T-helper 9 cell (primary cell): Measurements from ENCODE around the gene ZNF263.

Source experiments
- DNase-seq: peaks from one replicate; pipeline ENCODE4 v3.0.0-alpha.2; 2020
- total RNA-seq, 2 donors: gene quantifications; one replicate each; lab custom pipeline; 2026; lab: John Stamatoyannopoulos, UW

Gene ZNF263
- total RNA-seq = 27.5 to 46.2 reads per million in 2 donors

DNA sequence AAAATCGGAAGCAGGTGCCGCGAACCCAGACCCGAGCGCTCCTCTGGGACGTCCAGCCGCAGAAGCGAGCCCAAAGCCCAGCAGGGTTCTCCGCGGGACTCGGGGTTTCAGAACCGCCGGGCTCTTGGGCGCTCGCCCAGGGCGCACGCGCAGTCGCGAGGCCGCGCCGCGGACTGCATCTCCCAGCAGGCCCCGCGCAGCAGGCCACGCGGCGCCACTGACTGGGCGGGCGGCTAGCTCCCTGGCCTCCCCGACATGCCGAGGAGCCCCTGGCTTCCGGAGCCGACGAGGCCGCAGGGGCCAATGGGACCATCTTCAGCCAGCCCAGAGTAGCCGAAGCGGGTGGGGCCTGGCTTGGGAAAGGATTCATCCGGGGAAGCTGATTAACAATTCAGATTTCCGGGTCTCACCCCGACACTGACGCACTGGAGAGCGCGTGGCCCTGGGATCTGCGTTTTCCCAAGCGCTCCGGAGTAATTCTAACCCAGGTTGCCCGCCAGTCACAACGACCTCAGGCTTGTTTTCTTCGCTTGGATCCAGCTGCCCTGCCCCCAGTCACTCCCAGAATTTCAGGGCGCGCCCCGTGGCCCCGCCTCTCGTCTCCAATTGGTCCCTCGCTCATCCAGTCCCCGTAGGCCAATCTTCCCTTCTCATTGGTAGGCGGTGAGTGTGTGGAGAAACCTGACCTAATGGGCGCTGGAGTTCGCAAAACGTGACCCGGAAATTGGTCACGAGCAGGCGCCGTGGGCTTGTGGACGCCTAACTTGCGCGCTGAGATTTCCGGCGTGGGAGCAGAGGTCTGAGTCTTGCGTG is at the start of gene ZNF263:
Gene ZNF263 (plus strand): TSS at position 762 of the 813 bp plus-strand sequence. CDS start 328 bp downstream, outside the sequence.
- peak; percentile 83 for DNase-seq

DNA sequence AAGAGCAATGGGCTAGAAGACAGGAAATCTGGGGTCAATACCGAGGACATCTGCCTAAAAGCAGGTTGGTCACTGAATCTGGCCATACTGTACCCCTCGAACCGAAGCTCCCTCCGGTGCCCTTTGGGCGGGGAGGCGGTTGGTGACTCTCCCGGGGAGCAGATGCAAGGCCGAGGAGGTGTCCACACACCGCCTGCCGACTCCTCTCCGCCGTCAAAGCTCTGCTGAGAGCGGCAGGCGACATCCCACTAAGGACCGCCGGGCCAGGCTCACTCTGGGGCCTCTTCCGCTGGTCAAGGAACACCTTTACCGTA is 48.8 kb upstream of the ZNF263 start:
- peak; percentile 5 for DNase-seq

DNA sequence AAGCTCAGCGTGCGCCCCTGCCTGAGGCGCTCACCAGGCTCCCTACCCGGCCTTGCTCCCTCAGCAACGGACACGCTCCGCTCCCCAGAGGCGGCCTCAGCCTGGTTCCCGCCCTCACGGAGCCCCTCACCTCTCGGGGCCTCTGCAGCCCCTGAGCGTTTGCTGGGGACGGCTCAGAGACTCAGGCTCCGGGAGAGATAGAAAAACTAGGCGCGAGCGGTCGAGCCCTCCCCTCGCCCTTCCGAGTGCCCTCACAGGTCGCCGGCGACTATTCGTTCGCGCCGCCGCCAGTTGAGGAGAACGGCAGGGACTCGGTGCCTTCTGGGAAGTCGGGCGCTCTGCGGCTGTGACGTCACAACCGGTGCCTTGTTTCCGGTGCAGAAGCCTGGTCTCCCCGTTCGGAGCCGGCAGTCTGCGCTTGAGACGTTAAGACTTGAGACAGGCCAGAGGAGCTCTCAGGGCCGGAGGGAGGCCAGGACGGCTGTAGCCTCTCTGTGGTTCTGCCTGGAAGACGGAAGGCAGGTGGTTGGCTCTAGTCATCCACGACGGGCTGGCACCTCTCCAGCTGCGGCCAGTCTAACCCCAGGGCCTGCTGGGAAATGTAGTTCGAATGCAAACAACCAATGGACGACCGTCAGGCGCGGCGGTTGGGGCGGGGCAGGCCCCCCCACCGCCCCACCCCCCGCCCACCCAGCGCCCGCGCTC is 48.3 kb upstream of the ZNF263 start, which contains the start of gene ZNF200:
Gene ZNF200 (minus strand): TSS at position 302 of the 705 bp plus-strand sequence. CDS start 1,403 bp downstream, outside the sequence.
- peak; percentile 87 for DNase-seq

DNA sequence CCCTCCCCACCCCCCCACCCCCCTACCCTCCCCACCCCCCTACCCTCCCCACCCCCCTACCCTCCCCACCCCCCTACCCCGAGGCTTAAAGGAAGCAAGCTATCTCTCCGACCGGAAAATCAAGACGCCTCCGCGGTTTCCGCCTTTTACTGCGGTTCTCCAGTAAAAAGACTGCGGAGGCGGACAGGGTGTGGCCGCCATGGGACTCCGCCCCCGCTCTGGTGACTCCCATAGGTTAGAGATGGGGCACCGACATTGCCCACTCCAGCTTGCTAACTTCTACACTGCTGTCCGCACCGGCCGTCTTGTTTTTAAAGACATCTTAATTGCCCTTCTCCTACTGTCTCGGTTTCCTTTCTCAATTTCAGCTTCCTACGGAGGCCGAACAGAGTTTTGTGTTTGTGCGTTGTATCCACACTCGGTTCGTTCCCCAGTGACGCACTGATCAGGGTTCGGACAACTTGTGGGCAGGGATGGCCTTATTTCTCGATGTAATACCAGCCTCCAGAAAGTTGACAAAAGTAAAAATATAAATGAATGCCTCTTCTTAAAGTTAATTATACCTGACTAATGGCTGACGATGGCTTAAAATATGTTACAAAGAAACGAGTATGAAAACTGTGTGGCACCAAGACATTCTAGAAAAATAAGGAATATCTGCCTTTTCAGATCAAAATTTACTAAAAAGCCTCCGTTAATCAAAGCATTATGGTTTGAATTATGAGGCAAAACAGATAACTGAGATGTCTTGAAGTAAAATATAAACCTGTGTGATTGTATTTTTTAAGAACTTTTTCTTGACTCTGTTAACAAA is 47.2 kb upstream of the ZNF263 start:
- DNase-seq = peak; percentile 54

DNA sequence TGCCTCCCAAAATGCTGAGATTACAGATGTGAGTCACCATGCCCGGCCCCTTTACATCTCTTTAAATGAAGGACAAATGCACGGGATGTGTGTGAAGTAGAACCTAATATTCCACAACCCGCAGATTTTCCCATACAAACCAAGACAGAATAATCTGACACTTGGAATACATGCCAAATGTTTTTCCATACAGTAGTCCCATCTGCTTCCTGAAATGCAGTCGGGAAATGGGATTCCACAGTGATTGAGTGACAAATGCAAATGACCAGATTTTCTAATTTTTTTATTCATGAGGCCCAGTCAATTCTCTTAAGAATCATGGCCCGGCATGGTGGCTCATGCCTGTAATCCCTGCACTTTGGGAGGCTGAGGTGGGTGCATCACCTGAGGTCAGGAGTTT is 41.5 kb upstream of the ZNF263 start:
- DNase-seq = no peak

DNA sequence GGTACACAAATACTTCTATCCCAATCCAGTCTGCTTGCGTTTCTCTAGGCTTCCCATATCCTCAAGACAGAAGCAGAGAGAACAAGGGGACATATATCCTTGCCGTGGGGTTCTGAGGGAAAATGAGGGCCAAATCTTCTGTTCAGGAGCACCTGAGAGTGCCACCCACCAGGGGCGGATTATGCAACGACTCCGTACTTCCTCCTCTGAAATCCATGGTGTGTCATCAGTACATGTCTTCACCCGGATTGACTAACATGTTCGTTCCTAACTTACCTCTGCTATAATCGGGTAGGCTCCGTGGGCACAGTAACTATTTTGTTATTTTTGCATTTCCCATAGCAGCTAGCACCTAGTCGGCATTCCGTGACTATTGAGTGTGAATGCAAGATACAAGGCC is 40.6 kb upstream of the ZNF263 start:
- no peak for DNase-seq

DNA sequence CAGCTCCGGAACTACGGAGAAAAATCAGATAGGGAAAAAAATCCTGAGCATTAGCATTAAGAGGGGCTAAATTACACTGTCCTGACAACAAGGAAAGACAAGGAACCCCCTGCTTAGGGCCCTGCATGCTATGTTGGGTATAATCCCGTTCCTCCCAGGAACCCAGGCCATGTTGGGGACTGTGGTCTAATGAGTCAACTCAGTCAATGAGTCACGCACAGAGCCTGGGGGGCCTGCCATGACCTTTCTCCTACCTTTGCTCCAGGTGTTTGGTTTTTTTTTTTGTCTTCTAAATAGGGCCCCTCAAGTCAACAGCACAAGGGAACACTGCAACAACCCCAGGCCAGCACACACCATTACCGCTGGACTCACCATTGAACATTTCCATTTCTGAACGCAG is 39.4 kb upstream of the ZNF263 start:
- DNase-seq = no peak

DNA sequence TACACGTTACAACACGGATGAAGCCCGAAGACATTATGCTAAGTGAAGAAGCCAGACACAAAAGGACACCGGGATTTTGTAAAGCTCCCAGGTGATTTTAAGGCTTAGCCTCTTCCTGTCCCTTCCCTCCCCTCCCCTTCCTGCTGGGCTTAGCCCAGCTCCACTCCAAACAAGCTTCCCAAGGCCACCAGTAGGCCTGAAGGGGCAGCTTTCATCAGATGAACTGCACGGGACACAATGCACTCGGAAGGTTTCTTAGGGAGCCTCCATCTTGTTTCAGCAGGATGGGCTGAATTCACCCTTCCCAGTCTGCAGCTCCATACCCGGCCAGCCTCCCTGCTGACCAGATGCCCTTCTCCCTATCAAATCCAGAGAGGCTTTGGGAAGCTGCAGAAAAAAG is 37.3 kb upstream of the ZNF263 start:
- DNase-seq = no peak

DNA sequence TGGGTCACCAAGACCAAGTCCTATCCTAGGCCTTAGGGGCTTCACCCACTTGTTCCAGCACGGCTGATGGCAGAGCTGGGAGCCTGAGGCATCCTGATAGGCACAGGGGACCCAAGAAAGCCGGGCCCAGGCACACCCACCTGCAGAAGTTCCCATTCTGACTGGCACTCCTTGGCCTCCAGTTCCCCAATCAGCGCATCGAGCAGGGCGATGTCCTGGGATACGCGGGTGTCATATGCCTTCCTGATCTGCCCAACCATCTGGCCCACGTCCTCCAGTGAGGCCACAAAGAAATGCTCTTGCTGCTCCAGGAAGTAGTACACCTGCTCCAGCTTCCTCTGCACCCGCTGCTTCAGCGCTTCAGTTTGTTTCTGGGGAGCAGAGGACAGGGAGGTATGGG is 36.4 kb upstream of the ZNF263 start:
- DNase-seq = no peak

DNA sequence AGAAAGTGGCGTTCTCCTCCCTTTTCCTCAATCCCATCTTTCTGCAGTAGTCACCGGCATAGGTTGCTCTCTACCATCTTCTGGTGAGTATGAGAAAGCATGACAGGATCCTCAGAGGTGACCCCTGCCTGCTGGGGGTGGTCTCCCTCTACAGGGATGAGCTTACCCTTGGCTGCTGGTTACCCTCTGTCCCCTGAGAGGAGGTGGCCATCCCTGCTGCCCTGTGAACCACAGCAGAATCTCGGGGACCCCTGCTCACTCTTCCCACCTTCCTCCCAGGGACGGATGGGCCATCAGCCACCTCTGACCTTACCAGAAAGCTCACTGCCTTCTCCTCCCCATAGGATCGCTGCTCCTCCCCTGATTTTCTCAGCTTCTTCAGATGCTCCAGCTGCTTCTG is 34.7 kb upstream of the ZNF263 start:
- no peak for DNase-seq

DNA sequence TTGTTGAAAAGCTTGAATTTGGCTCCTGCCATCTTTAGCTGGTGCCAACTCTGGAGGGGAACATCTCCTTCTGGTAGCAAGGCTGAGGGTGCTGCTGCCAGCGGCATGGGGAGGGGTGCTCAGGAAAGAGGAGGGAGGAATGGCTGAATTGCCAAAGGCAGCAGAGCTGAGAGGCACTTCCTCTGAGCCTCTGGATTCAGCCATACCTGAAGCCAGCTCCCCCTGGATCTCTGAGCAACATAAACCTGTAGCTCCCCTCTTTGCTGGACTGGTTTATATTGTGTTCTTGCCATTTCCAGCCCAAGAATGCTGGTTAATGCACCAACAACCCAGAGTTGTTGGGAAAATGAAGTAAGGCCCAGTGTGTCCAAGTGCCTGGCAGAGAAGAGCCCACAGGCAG is 34.3 kb upstream of the ZNF263 start:
- no peak for DNase-seq

DNA sequence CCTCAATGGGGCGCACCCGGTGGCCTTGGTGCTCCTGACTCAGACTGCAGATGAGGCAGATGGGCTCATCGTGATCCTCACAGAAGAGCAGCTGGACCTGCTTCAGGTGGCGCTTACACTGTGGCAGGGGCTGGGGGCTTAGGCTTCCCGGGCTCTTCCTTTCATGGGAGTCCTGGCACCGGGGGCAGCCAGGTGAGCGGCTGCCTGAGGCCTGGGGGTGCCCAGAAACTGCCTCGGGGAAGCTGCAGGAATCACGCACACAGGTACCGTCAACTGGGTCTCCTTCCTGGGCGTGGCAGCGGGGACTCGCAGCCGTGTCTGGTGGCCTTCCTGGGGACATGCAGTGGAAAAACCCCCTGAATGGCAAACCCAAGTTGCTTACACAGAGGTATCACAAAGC is 33.8 kb upstream of the ZNF263 start:
- no peak for DNase-seq

DNA sequence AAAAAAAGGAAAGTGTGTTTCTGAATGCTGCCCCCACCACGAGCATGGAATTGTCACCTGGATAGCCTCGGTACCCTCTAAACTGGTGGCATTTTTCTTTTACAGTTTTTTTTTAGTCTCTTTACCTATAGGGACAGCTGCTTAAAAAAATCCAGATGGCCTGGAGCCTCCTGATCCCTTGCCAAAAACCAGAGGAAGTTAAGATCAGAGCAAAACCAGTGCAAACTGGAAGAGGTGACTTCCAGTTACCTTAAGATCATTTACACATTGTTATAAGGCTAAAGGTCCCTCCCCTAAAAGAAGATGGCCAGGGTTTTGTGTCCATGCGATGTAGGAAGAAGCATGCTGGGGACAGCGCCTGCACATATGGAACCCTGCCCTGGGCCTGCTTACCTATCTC is 30.3 kb upstream of the ZNF263 start:
- DNase-seq = no peak

DNA sequence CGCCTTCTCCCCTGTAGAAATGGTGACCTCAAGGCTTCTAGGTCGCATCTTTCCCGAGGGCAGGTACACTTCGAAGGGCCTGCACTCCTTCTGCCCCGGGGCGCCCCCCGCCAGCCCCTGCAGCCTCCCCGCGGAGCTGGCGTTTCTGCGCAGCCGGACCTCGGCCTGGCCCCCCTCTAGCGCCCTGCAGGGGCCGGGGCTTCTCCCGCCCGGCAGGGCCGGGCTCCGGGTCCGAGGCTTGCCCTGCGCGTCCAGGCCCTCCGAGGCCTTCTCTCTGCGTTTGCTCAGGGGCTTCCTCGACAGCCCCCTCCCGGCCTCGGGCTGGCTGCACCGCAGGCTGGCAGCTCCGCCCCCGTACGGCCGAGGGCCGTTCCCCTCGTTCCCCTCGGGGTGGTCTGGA is 29.0 kb upstream of the ZNF263 start:
- no peak for DNase-seq

DNA sequence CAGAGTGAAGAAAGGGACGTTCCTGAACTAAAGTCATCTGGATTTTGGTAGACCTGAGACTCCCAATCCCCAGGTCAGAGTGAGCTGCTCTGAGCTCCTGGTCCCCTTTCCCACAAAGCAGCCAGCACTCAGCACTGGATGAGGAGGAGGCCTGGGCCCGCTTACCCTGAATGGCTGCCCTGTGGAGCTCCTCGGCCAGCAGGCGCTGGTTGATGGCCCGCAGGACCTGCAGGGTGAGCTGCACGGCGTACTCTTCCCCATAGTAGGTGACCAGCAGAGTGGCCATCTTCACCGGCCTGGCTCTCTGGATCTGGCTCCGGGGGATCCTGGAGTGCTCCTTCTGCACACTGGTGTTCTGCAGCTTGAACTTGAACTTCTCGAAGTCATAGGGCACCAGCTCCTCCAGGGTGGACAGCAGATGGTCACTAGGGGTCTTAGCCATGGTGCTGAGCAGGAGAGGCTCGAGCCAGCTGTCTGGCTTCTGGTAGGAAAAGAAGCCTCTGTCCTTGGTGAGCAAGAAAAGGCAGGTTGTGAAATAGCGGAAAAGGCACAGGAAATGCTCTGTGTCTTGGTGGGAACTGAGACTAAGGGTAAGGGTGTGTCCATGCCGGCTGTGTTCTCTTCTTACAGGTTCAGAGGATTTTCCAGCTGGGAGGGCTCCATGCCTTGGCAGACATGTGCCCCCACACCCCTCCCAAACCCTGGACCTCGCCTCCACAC is 27.0 kb upstream of the ZNF263 start, which contains the start of gene MEFV:
Gene MEFV (minus strand): TSS at position 488 of the 720 bp plus-strand sequence. CDS start 46 bp downstream, at position 442.
- DNase-seq = no peak

DNA sequence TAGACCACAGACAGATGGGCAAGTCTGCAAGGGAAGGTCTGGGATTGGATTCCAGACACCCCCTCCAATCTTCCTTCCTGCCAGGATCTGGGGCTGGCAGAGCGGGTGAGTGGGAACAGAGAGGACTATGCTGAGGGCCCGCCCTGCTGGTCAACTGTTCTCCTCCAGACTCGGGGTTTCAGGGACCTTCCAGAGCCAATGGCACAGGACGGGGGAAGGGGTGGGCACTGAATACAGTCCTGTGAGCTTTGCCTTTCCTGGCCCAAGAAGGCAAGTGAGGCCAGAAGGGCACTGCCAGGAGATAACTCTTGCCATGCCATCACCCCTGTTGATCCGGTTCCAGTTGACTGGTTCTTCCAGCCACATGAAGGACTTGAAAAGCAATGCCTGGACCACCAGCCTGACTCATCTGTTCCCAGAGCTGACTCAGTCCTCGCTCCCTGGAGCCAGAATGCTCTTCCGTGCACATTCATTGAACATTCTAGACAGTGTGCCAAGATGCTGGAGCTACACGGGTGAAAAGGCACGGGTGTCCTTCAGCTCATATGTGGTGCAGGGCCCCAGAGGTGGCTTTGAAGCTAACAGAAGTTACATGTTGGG is 26.3 kb upstream of the ZNF263 start:
- DNase-seq = no peak

DNA sequence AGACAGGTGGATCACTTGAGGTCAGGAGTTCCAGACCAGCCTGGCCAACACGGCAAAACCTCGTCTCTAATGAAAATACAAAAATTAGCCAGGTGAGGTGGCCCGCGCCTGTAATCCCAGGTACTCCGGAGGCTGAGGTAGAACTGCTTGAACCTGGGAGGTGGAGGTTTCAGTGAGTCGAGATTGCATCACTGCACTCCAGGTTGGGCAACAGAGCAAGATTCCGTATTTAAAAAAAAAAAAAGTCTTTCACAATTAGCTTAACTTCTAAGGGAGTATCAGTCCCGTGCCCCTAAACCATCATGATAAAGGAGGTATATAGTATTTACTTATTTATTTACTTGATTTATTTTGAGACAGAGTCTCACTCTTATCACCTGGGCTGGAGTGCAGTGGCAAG is 23.5 kb upstream of the ZNF263 start:
- DNase-seq = no peak

DNA sequence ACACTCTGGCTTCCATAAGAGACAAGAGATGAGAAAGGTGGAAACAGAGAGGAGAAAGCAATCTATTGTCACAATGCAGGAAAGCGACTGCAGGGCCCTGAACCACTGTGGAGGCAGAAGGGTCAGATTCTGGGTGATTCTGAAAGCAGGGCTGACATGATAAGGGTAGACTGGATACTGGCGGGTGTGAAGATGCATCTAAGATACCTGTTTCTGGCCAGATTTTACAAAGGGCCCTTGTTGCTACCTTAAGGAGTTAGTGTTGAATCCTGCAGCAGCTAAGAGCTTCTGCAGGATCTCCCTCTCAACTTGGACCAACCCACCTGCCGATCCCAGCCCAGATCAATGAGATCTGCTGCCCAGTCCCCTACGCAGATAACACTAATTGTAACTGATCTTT is 20.8 kb upstream of the ZNF263 start:
- DNase-seq = no peak

DNA sequence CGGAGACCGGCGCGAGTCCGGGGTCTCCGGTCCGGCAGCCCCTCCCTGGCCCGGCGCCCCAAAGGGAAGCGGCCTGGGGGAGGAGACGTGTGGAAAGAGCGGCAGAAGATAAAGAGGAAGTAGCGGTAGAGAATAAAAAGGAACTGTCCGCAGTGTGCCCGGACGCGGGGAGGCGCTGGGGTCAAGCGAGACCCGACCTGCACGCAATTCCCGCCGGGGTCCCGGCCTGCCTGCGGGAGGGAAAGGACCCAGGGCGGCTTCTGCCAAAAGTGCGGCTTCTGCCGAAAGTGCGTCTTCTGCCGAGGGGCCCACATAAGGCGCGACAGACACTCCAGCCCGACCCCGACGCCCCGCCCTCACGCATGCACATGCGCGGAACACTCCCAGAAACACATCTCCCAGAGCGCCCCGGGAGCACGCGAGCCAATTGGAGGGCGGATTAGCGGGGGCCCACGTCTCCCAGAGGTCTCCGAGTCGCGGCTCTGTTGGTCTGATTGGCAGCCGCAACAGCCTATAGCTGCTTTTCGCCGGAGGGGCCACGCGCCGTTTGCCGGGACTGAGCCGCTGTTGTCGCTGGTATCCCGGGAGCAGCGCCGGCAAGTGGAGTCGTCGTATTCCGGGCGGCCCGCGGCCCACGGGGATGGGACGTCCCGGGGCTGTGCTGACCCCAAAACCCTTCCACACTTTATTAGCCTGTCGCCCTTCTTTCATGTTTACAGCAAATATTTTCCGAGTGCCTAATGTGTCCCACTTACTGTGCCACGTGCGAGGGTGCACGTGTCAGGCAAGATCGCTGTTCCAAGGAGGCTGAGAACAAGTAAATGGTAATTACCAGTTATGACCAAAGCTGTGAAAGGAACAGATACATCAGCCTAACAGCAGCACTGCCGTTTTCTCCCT is 18.9 kb upstream of the ZNF263 start:
- DNase-seq = peak; percentile 87

DNA sequence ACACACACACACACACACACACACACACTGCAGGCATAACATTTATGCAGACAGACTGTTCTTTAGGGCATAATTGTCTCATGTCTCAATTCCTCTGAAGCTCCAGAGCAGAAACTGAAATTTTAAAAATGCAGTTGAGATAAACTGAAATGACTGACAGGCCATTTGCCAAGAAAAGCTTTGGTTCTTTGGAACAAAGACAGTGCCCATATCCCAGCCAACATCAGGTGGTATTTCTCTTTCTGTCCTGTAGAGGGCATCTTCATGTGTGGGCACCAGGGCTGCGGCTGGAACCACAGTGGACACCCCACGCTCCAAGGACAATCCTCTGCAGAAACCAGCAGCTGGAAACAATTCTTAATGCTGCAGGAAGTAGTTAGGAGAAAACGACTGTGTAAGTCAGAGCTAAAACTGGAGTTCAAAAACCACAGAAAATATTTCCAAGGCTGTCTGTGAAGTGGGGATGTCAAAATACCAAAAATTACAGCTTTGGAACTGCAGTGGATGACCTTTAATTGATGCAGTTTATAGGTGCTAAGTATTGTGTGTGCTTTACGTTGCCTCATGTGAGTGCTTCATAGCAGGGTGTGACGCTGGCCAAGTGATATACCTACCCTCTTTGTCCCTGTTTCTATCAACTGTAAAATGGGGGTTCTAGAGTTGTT is 16.3 kb upstream of the ZNF263 start:
- no peak for DNase-seq
